Measurements from ENCODE around the gene RASL11A. TPM values are rescaled to one million over a fixed set of nuclear protein-coding genes. Genes with fewer than 3 reads are reported as not detected.

RASL11A gene
- total and polyA plus RNA-seq, 2 of the 13 experiments (the other 11 are each of a cell fraction or from before 2014, with no cell fraction given), result 3.0 to 4.1 TPM

DNA sequence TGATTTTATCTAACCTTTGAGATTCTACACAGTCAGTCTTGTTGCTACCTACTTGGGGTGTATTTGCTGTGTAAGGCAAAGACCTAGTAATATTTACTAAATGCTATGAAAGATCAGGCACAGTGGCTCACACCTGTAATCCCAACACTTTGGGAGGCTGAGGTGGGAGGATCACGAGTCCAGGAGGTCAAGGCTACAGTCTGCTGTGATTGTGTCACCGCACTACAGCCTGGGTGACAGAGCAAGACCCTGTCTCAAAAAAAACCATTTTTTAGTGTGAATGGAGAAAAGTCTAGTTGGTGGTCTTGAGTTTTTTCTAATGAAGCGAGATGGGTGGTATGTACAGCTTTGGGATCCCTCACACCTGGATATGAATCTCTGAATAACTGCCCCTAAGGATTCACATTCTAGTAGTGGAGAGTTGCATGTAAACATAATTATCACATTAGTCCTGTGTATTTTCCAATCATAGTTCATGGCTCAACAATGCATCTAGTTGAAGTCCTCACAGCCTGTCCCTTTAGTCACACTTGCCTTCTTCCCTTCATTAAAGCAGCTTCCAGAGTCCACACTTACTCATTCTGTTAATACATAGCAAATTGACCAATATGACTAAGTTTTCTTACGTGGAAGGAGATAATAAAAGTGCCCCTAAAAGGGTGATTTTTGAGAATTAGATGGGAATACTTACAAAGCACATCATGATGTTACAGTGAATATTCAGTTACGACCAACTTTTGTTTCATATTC, 11.8 kb upstream of the RASL11A start (continued):
- TF ChIP-seq, protein P1, sequence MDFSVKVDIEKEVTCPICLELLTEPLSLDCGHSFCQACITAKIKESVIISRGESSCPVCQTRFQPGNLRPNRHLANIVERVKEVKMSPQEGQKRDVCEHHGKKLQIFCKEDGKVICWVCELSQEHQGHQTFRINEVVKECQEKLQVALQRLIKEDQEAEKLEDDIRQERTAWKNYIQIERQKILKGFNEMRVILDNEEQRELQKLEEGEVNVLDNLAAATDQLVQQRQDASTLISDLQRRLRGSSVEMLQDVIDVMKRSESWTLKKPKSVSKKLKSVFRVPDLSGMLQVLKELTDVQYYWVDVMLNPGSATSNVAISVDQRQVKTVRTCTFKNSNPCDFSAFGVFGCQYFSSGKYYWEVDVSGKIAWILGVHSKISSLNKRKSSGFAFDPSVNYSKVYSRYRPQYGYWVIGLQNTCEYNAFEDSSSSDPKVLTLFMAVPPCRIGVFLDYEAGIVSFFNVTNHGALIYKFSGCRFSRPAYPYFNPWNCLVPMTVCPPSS (IDR thresholded peaks at IDR 0.05), result no peak
- TF ChIP-seq NR2F1 (CRISPR knock-in tag; IDR thresholded peaks at IDR 0.05), result no peak
- TF ChIP-seq, protein P2, sequence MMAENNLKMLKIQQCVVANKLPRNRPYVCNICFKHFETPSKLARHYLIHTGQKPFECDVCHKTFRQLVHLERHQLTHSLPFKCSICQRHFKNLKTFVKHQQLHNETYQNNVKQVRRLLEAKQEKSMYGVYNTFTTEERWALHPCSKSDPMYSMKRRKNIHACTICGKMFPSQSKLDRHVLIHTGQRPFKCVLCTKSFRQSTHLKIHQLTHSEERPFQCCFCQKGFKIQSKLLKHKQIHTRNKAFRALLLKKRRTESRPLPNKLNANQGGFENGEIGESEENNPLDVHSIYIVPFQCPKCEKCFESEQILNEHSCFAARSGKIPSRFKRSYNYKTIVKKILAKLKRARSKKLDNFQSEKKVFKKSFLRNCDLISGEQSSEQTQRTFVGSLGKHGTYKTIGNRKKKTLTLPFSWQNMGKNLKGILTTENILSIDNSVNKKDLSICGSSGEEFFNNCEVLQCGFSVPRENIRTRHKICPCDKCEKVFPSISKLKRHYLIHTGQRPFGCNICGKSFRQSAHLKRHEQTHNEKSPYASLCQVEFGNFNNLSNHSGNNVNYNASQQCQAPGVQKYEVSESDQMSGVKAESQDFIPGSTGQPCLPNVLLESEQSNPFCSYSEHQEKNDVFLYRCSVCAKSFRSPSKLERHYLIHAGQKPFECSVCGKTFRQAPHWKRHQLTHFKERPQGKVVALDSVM (CRISPR knock-in tag; IDR thresholded peaks at IDR 0.05), result peak; percentile 94
- no peak for TF ChIP-seq CREB1 (IDR thresholded peaks at IDR 0.05)
- TF ChIP-seq CREB1 (CRISPR knock-in tag; IDR thresholded peaks at IDR 0.05), result no peak

DNA sequence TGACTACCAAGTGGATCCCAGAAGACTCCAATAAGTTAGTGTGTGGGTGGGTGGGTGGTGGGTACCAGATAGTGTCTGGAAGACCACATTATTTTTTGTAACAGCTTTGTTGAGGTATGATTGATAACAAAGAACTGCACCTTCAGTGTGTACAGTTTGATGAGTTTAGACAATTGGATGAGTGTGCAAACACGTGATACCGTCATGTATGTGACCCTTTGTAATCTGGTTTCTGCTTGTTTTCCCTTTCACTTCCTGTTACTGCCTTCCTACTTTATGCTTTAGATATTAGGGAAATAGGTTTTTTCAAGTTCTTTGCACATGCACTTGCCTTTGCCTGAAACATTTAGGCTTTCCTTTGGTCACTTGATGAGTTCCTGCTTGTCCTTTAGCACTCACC, 10.8 kb upstream of the RASL11A start:
- CTCF ChIA-PET (ENCODE audit: low intra/inter-chr PET ratio, low total read pairs), result no interaction called here

More for the DNA sequence above, 10.8 kb upstream of the RASL11A start:
- Histone ChIP-seq H2AFZ (ENCODE audit: low read length) (no peak overlapping the region), H3K4me1 (ENCODE audit: insufficient read depth, low read length) (peaks cover 44% of the 10 kb centered on the region), H3K79me2 (ENCODE audit: insufficient read depth, low read length) (peaks cover 6% of the 10 kb centered on the region), H3K4me2 (ENCODE audit: low read depth, low read length) (no peak overlapping the region), H4K20me1 (ENCODE audit: insufficient read depth, low read length) (peaks cover 14% of the 10 kb centered on the region), H3K4me3 (replicated peaks in 1 of 3; ENCODE audit: insufficient read depth in 1 of 3, low read depth in 2 of 3, low read length in 3 of 3) (no peak overlapping the region), H3K9me3 (ENCODE audit: low read length) (no peaks in the 10 kb centered on the region), H3K9ac (ENCODE audit: insufficient read depth, low read depth, low read length) (no peak overlapping the region), H3K36me3 (replicated peaks in 1 of 2; ENCODE audit: control insufficient read depth in 1 of 2, insufficient read depth in 2 of 2, low read length in 2 of 2) (peaks cover 8 to 25% of the 10 kb centered on the region in 2 experiments), H3K27me3 (ENCODE audit: control insufficient read depth in 1 of 2, insufficient read depth in 2 of 2, low read length in 2 of 2) (no peaks in the 10 kb centered on the region), H3K27ac (ENCODE audit: extremely low read length, insufficient read depth, low read length) (no peak overlapping the region)
- intact Hi-C loops (cut with micrococcal nuclease; ENCODE audit: unreplicated experiment), result no loop called here
- POLR2A ChIA-PET, result interaction anchor here (0.6 kb wide), 1 partner anchor 26 kb away, joined by 4 read pairs; no protein-coding TSS in a partner anchor
- no TSS peak for BruUV-seq (replicated peaks)
- WGBS (ENCODE audit: low lambda C conversion rate), result 71% methylated on average over 2 of the region's 2 CpGs
- FAIRE-seq, result no peak
- in situ Hi-C loops (cut with HindIII; ENCODE audit: extremely low pct_ligation_motif_present, low pct_unique_long_range_greater_than_20kb), result no loop called here
- TF ChIP-seq FOSL2 (CRISPR knock-in tag; IDR thresholded peaks at IDR 0.05) (no peak), SNAI1 (CRISPR knock-in tag; IDR thresholded peaks at IDR 0.05; ENCODE audit: borderline replicate concordance) (no peak), RBM22 (optimal IDR thresholded peaks at IDR 0.05; ENCODE audit: low read length) (peak; percentile 45)
- TF ChIP-seq, protein P3, sequence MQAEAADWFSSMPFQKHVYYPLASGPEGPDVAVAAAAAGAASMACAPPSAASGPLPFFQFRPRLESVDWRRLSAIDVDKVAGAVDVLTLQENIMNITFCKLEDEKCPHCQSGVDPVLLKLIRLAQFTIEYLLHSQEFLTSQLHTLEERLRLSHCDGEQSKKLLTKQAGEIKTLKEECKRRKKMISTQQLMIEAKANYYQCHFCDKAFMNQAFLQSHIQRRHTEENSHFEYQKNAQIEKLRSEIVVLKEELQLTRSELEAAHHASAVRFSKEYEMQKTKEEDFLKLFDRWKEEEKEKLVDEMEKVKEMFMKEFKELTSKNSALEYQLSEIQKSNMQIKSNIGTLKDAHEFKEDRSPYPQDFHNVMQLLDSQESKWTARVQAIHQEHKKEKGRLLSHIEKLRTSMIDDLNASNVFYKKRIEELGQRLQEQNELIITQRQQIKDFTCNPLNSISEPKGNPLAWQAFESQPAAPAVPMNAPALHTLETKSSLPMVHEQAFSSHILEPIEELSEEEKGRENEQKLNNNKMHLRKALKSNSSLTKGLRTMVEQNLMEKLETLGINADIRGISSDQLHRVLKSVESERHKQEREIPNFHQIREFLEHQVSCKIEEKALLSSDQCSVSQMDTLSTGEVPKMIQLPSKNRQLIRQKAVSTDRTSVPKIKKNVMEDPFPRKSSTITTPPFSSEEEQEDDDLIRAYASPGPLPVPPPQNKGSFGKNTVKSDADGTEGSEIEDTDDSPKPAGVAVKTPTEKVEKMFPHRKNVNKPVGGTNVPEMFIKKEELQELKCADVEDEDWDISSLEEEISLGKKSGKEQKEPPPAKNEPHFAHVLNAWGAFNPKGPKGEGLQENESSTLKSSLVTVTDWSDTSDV (CRISPR knock-in tag; IDR thresholded peaks at IDR 0.05), result no peak
- TF ChIP-seq, protein P2 (CRISPR knock-in tag; IDR thresholded peaks at IDR 0.05), result no peak
- TF ChIP-seq, protein P4, sequence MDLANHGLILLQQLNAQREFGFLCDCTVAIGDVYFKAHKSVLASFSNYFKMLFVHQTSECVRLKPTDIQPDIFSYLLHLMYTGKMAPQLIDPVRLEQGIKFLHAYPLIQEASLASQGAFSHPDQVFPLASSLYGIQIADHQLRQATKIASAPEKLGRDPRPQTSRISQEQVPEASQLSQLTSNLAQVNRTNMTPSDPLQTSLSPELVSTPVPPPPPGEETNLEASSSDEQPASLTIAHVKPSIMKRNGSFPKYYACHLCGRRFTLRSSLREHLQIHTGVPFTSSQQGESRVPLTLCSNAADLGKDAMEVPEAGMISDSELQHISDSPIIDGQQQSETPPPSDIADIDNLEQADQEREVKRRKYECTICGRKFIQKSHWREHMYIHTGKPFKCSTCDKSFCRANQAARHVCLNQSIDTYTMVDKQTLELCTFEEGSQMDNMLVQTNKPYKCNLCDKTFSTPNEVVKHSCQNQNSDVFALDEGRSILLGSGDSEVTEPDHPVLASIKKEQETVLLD (CRISPR knock-in tag; IDR thresholded peaks at IDR 0.05; ENCODE audit: low read depth), result no peak
- DNase-seq (ENCODE audit: low spot score), result no peak
- ATAC-seq, result peak; percentile 7; the same call in 1 of the 3 replicates
